ENCODE data around the gene RABGGTA.

Gene RABGGTA

GRCh38 chr14:24266344-24267244, 4.8 kb downstream of the RABGGTA start:
- 92% methylated on average over 18 of the region's 18 CpGs for WGBS
- no peak overlapping the region for H3K4me3 ChIP-seq (ENCODE audit: low read length)
- H3K27me3 ChIP-seq (ENCODE audit: insufficient read depth, low read length): no peaks in the 10 kb centered on the region
- H3K4me1 ChIP-seq (ENCODE audit: insufficient read depth, low read length): no peaks in the 10 kb centered on the region
- peaks cover 11% of the 10 kb centered on the region; the same call in 1 of the 2 replicates for H3K36me3 ChIP-seq (ENCODE audit: insufficient read depth, low read length)
- H3K27ac ChIP-seq (ENCODE audit: low read depth, low read length): no peak overlapping the region
- H3K9me3 ChIP-seq (ENCODE audit: insufficient read depth, low read depth, low read length): no peaks in the 10 kb centered on the region
- H3K9ac ChIP-seq (ENCODE audit: low read depth, low read length): no peak overlapping the region

- H3K27ac ChIP-seq (ENCODE audit: low read depth, low read length): no peak overlapping the region
- peaks cover 11% of the 10 kb centered on the region; the same call in 1 of the 2 replicates for H3K36me3 ChIP-seq (ENCODE audit: insufficient read depth, low read length)
- no peak overlapping the region for H3K9ac ChIP-seq (ENCODE audit: low read depth, low read length)
- no peak overlapping the region for H3K4me3 ChIP-seq (ENCODE audit: low read length)
- 87% methylated on average over 6 of the region's 6 CpGs for WGBS
- H3K9me3 ChIP-seq (ENCODE audit: insufficient read depth, low read depth, low read length): no peaks in the 10 kb centered on the region
- no peaks in the 10 kb centered on the region for H3K27me3 ChIP-seq (ENCODE audit: insufficient read depth, low read length)
- H3K4me1 ChIP-seq (ENCODE audit: insufficient read depth, low read length): no peaks in the 10 kb centered on the region
Observed at GRCh38 chr14:24264298-24264697, 7.1 kb downstream of the RABGGTA start.

DNA sequence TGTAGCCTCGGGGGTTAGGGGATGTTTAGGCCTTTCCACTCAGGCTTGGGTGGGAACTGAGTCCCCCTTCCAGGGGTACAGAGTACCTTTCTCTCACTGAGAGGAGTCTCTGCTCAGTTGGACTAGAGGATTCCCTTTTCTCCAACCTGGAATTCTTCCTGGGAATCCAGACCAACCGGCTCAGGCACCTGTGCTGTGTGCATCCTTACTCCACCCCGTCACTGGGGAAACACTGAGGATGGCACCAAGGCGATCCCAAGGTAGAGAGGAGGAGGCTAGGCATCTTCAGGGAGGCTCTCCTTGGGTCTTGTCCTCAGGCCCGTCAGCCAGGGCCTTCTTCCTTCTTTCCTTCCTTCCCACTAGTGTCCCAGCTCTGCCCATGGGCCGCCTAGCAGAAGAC, 7.5 kb downstream of the RABGGTA start:
- peaks cover 11% of the 10 kb centered on the region; the same call in 1 of the 2 replicates for H3K36me3 ChIP-seq (ENCODE audit: insufficient read depth, low read length)
- H3K9me3 ChIP-seq (ENCODE audit: insufficient read depth, low read depth, low read length): no peaks in the 10 kb centered on the region
- H3K4me3 ChIP-seq (ENCODE audit: low read length): no peak overlapping the region
- H3K27ac ChIP-seq (ENCODE audit: low read depth, low read length): no peak overlapping the region
- WGBS: 88% methylated on average over 6 of the region's 6 CpGs
- no peaks in the 10 kb centered on the region for H3K27me3 ChIP-seq (ENCODE audit: insufficient read depth, low read length)
- H3K4me1 ChIP-seq (ENCODE audit: insufficient read depth, low read length): no peaks in the 10 kb centered on the region
- no peak overlapping the region for H3K9ac ChIP-seq (ENCODE audit: low read depth, low read length)

DNA sequence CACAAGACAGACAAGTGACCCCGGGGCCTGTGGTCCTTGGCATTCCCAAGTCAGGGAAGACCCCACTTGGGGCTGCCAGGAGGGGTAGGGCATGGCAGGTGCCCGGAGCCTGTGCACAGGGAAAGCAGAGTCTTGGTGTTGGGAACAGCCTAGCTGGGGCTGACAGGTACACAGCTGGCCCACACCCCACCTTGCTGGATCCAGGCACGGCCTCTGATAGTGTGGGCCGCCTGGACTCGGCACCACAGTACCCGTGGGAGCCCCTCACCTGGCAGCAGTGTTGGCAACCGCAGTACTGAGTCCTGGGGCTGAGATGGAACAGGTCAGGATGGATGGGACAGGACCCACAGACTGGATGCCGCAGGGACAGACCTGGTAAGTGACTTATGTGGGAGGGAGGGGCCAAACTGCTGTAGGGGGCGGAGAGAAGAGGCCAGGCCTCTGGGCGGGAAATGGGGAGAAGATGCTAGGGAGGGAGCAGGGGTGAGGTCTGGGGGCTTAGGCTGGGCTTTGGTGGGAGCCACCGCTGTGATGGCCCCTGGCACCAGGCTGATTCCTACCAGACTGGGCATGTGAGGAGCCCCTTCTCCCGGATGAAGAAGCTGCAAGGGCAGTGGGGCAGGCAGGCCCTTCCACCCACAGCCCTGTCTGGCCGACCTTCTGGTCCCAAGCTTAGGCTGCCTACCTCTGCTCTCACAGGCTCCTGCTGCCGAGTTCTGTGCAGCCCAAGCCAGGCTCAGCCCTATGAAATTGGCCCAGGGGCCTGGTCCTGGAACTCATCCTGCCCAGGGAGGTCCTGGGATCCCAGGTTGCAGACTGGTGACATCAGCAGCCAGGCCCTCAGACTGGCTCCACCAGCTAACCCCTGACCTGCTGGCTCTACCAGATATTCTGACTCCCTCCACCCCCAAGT, 8.3 kb downstream of the RABGGTA start, which contains the start of gene TGM1:
TGM1 (minus strand) TSS at position 357 of the 913 bp plus-strand sequence. CDS start 825 bp downstream, outside the sequence.
- Histone ChIP-seq H3K9ac (ENCODE audit: low read depth, low read length) (no peak within 1 kb of the TSS), H3K9me3 (ENCODE audit: insufficient read depth, low read depth, low read length) (no peaks in the 10 kb centered on the region), H3K27me3 (ENCODE audit: insufficient read depth, low read length) (no peaks in the 10 kb centered on the region), H3K36me3 (ENCODE audit: insufficient read depth, low read length) (peaks cover 11% of the 10 kb centered on the region; the same call in 1 of the 2 replicates), H3K4me1 (ENCODE audit: insufficient read depth, low read length) (no peaks in the 10 kb centered on the region), H3K4me3 (ENCODE audit: low read length) (no peak within 1 kb of the TSS), H3K27ac (ENCODE audit: low read depth, low read length) (no peak within 1 kb of the TSS)
- 78% methylated on average over 14 of the region's 14 CpGs for WGBS

- H3K4me1 ChIP-seq (ENCODE audit: insufficient read depth, low read length): no peaks in the 10 kb centered on the region
- no peak overlapping the region for H3K9ac ChIP-seq (ENCODE audit: low read depth, low read length)
- H3K9me3 ChIP-seq (ENCODE audit: insufficient read depth, low read depth, low read length): no peaks in the 10 kb centered on the region
- H3K36me3 ChIP-seq (ENCODE audit: insufficient read depth, low read length): peaks cover 5% of the 10 kb centered on the region; the same call in 1 of the 2 replicates
- H3K4me3 ChIP-seq (ENCODE audit: low read length): no peak overlapping the region
- 93% methylated on average over 19 of the region's 19 CpGs for WGBS
- no peaks in the 10 kb centered on the region for H3K27me3 ChIP-seq (ENCODE audit: insufficient read depth, low read length)
- no peak overlapping the region for H3K27ac ChIP-seq (ENCODE audit: low read depth, low read length)
Observed at GRCh38 chr14:24261969-24262327, 9.4 kb downstream of the RABGGTA start.

DNA sequence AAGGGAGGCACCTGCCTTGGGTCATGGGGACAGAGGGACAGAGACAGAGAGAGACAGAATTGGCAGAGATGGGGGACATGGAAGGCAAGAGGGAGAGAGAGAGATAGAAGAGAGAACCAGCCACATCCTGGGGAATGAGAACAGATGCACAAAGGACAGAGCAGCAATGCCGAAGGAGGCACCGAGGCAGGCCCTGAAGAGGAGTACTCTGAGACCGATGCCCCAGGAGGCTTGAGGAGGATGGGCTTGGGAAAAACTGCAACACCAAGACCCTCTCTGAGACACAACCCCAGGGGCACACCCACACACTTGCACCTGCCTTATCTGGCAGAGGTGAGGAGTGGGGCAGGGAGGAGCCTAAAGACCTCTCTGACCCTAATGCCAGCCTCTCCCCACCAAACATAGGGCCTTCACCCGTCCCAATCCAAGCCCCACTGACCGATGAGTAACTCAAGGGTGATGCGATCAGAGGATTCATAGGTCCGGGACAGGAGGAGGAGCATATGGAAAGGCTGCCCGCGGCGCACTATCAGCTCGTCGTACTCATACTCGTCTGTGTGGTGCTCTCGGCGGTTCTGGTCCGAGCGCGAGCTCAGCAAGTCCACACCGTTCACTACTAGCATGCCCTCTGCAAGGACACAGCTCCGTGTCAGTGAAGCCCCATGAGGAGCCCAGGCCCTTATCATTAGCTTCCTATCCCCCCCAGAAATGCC, 10.0 kb downstream of the RABGGTA start:
- WGBS: 94% methylated on average over 20 of the region's 20 CpGs
- Histone ChIP-seq H3K9ac (ENCODE audit: low read depth, low read length) (no peak overlapping the region), H3K36me3 (ENCODE audit: insufficient read depth, low read length) (0 out of 2 replicates have a peak, but pooled peaks cover under 1% of the 10 kb centered on the region)

DNA sequence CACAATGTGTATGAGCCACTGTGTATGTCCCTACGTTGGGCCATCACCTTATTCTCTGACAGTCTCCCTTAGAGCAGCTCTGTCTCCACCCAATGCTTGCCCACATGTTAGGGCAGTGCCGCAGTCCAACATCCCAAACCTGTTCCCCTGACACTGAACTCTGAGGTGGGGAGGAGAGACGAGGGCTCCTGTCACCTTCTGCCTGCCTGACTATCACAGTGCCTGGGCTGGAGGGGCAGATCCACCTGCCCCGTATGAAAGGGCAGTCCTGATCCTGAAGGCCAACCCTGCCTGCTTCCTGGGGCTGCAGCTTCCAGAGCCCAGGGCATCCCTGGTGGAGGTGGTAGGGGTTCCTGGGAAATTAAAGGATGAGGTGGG, 10.6 kb downstream of the RABGGTA start:
- H3K27me3 ChIP-seq (ENCODE audit: insufficient read depth, low read length): no peaks in the 10 kb centered on the region
- no peak overlapping the region for H3K9ac ChIP-seq (ENCODE audit: low read depth, low read length)
- WGBS: 83% methylated on average over 4 of the region's 4 CpGs
- no peaks in the 10 kb centered on the region for H3K4me1 ChIP-seq (ENCODE audit: insufficient read depth, low read length)
- H3K27ac ChIP-seq (ENCODE audit: low read depth, low read length): no peak overlapping the region
- H3K36me3 ChIP-seq (ENCODE audit: insufficient read depth, low read length): no peaks in the 10 kb centered on the region
- no peak overlapping the region for H3K4me3 ChIP-seq (ENCODE audit: low read length)
- no peaks in the 10 kb centered on the region for H3K9me3 ChIP-seq (ENCODE audit: insufficient read depth, low read depth, low read length)

More for the DNA sequence above, 10.0 kb downstream of the RABGGTA start:
- H3K4me3 ChIP-seq (ENCODE audit: low read length): no peak overlapping the region
- no peaks in the 10 kb centered on the region for H3K4me1 ChIP-seq (ENCODE audit: insufficient read depth, low read length)
- no peaks in the 10 kb centered on the region for H3K9me3 ChIP-seq (ENCODE audit: insufficient read depth, low read depth, low read length)
- H3K27me3 ChIP-seq (ENCODE audit: insufficient read depth, low read length): no peaks in the 10 kb centered on the region
- H3K27ac ChIP-seq (ENCODE audit: low read depth, low read length): no peak overlapping the region

- Histone ChIP-seq H3K4me1 (ENCODE audit: insufficient read depth, low read length) (no peaks in the 10 kb centered on the region), H3K9me3 (ENCODE audit: insufficient read depth, low read depth, low read length) (no peaks in the 10 kb centered on the region), H3K27me3 (ENCODE audit: insufficient read depth, low read length) (no peaks in the 10 kb centered on the region), H3K4me3 (ENCODE audit: low read length) (no peak overlapping the region), H3K27ac (ENCODE audit: low read depth, low read length) (no peak overlapping the region), H3K9ac (ENCODE audit: low read depth, low read length) (no peak overlapping the region), H3K36me3 (ENCODE audit: insufficient read depth, low read length) (no peaks in the 10 kb centered on the region)
- WGBS: 93% methylated on average over 16 of the region's 16 CpGs
Observed at GRCh38 chr14:24260026-24260779, 11.2 kb downstream of the RABGGTA start.

- Histone ChIP-seq H3K36me3 (ENCODE audit: insufficient read depth, low read length) (no peaks in the 10 kb centered on the region), H3K4me3 (ENCODE audit: low read length) (no peak overlapping the region), H3K4me1 (ENCODE audit: insufficient read depth, low read length) (no peaks in the 10 kb centered on the region), H3K27me3 (ENCODE audit: insufficient read depth, low read length) (no peaks in the 10 kb centered on the region), H3K27ac (ENCODE audit: low read depth, low read length) (no peak overlapping the region), H3K9me3 (ENCODE audit: insufficient read depth, low read depth, low read length) (no peaks in the 10 kb centered on the region), H3K9ac (ENCODE audit: low read depth, low read length) (no peak overlapping the region)
- WGBS: 93% methylated on average over 16 of the region's 16 CpGs
Observed at GRCh38 chr14:24259282-24260025, 11.9 kb downstream of the RABGGTA start.
